Measurements from ENCODE around the gene CFAP74. TPM values are rescaled to one million over a fixed set of nuclear protein-coding genes. Genes with fewer than 3 reads are reported as not detected.

The CFAP74 gene
- polyA plus RNA-seq, 1 donor (not counting 4 experiments of a cell fraction or from before 2014, with no cell fraction given) = not detected

DNA sequence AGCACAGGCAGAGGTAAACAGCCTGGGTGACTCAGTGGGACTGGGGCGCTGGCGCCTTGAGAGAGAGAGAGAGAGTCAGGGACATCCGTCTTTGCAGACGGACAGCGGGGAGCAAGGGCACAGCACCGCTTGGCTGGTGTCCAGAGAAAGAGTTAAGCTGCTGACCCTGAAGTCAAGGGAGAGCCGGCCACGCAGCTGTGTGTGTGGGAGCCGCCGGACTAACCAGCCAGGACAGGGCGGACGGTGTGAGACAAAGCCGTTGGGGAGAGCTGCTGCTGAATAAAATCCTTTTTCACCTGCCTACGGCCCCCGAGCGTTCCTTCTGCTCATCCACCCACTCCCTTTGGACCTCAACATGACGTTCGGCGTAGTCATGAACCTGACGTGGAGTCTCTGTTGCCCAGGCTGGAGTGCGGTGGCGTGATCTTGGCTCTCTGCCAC, 14.5 kb downstream of the CFAP74 start:
- H3K79me2 ChIP-seq (ENCODE audit: control insufficient read depth, insufficient read depth, low read length) = no peaks in the 10 kb centered on the region
- H3K36me3 ChIP-seq (ENCODE audit: control insufficient read depth in 2 of 2, extremely low read depth in 1 of 2, insufficient read depth in 2 of 2, low read length in 2 of 2) = no peaks in the 10 kb centered on the region
- no peaks in the 10 kb centered on the region for H3K4me1 ChIP-seq (ENCODE audit: control insufficient read depth, extremely low read depth, insufficient read depth, low read length)
- no peaks in the 10 kb centered on the region for H3K9me1 ChIP-seq (ENCODE audit: control insufficient read depth, extremely low read depth, insufficient read depth, low read length)
- no peak overlapping the region for H3K9ac ChIP-seq (ENCODE audit: control insufficient read depth, extremely low read depth, insufficient read depth, low read length)
- no peak for FAIRE-seq
- H3K27me3 ChIP-seq (ENCODE audit: control insufficient read depth, extremely low read depth, insufficient read depth, low read length) = peaks cover 19% of the 10 kb centered on the region
- H3K4me3 ChIP-seq (ENCODE audit: control insufficient read depth in 2 of 3, extremely low read depth in 1 of 3, insufficient read depth in 2 of 3, low read depth in 1 of 3, low read length in 3 of 3) = no peak overlapping the region
- no peak for DNase-seq (ENCODE audit: low read depth, low spot score)
- H2AFZ ChIP-seq (ENCODE audit: control insufficient read depth, low read length) = no peak overlapping the region
- TF ChIP-seq, protein P1, sequence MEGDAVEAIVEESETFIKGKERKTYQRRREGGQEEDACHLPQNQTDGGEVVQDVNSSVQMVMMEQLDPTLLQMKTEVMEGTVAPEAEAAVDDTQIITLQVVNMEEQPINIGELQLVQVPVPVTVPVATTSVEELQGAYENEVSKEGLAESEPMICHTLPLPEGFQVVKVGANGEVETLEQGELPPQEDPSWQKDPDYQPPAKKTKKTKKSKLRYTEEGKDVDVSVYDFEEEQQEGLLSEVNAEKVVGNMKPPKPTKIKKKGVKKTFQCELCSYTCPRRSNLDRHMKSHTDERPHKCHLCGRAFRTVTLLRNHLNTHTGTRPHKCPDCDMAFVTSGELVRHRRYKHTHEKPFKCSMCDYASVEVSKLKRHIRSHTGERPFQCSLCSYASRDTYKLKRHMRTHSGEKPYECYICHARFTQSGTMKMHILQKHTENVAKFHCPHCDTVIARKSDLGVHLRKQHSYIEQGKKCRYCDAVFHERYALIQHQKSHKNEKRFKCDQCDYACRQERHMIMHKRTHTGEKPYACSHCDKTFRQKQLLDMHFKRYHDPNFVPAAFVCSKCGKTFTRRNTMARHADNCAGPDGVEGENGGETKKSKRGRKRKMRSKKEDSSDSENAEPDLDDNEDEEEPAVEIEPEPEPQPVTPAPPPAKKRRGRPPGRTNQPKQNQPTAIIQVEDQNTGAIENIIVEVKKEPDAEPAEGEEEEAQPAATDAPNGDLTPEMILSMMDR (optimal IDR thresholded peaks at IDR 0.05 in 1 of 3, IDR thresholded peaks at IDR 0.05 in 1 of 3, conservative IDR thresholded peaks at IDR 0.05 in 1 of 3; ENCODE audit: extremely low read depth in 1 of 3, insufficient read depth in 2 of 3, low read length in 3 of 3) = no peak
- no peak for TF ChIP-seq EZH2 (IDR thresholded peaks at IDR 0.05; ENCODE audit: low read length)
- dilution Hi-C loops (cut with MboI; ENCODE audit: extremely low pct_ligation_motif_present, low sequenced_read_pairs) = no loop called here
- no peak overlapping the region for H3K27ac ChIP-seq (ENCODE audit: control insufficient read depth, insufficient read depth, low read length)
- H3K9me3 ChIP-seq (ENCODE audit: control insufficient read depth, low read depth, low read length) = no peaks in the 10 kb centered on the region
- H4K20me1 ChIP-seq (ENCODE audit: control insufficient read depth, extremely low read depth, insufficient read depth, low read length) = no peaks in the 10 kb centered on the region
- H3K4me2 ChIP-seq (ENCODE audit: control insufficient read depth, extremely low read depth, insufficient read depth, low read depth, low read length) = no peak overlapping the region

DNA sequence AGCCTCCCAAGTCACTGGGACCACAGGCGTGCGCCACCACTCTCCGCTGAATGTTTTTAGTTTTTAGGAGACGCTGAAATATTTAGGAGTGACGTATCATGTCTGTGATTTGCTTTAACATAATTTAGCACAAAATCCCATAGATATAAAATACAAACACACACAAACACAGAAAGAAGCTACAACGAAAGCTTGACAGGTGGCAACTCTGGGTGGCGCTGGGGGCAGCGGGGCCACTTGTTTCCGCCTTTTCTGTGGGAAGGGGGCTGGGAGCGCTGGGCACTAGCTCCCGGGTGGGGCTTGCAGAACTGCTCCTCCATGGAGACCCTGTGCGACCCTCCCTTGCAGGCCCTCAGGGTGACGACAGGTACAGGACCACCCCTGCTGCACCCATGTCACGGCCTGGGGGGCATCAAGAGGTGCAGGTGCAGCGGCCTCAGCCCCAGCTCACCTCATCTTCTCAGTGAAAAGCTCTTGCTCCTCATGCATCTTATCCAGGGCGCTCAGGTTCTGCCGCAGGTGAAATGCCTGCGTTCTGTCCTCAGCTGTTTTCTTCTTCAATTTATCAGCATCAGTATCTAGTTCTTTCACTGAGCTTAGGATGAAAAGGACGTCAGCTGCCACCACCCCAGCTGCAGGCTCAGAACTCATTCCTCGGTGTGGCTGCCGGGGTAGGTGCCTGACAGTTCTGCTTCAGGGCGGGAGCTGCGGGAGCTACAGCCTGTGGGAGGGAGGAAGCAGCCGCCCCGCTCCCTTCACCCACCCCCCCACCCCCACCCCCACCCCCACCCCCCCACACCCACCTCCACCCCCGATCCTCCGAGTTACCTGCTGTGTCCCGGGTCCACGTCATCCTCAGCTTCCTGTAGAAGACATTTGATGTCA, 15.3 kb downstream of the CFAP74 start:
- dilution Hi-C loops (cut with MboI; ENCODE audit: extremely low pct_ligation_motif_present, low sequenced_read_pairs) = no loop called here
- no peak for FAIRE-seq

More for the DNA sequence above, 15.3 kb downstream of the CFAP74 start:
- no peak overlapping the region for H3K4me3 ChIP-seq (ENCODE audit: control insufficient read depth in 2 of 3, extremely low read depth in 1 of 3, insufficient read depth in 2 of 3, low read depth in 1 of 3, low read length in 3 of 3)
- no peaks in the 10 kb centered on the region for H3K4me1 ChIP-seq (ENCODE audit: control insufficient read depth, extremely low read depth, insufficient read depth, low read length)
- no peak overlapping the region for H3K27ac ChIP-seq (ENCODE audit: control insufficient read depth, insufficient read depth, low read length)
- no peaks in the 10 kb centered on the region for H3K79me2 ChIP-seq (ENCODE audit: control insufficient read depth, insufficient read depth, low read length)
- no peaks in the 10 kb centered on the region for H3K9me1 ChIP-seq (ENCODE audit: control insufficient read depth, extremely low read depth, insufficient read depth, low read length)
- H3K4me2 ChIP-seq (ENCODE audit: control insufficient read depth, extremely low read depth, insufficient read depth, low read depth, low read length) = no peak overlapping the region
- DNase-seq (ENCODE audit: low read depth, low spot score) = no peak
- no peak overlapping the region for H2AFZ ChIP-seq (ENCODE audit: control insufficient read depth, low read length)
- no peaks in the 10 kb centered on the region for H3K36me3 ChIP-seq (ENCODE audit: control insufficient read depth in 2 of 2, extremely low read depth in 1 of 2, insufficient read depth in 2 of 2, low read length in 2 of 2)
- no peaks in the 10 kb centered on the region for H4K20me1 ChIP-seq (ENCODE audit: control insufficient read depth, extremely low read depth, insufficient read depth, low read length)
- peaks cover 19% of the 10 kb centered on the region for H3K27me3 ChIP-seq (ENCODE audit: control insufficient read depth, extremely low read depth, insufficient read depth, low read length)
- no peaks in the 10 kb centered on the region for H3K9me3 ChIP-seq (ENCODE audit: control insufficient read depth, low read depth, low read length)
- no peak for TF ChIP-seq EZH2 (IDR thresholded peaks at IDR 0.05; ENCODE audit: low read length)
- TF ChIP-seq, protein P1 (optimal IDR thresholded peaks at IDR 0.05 in 1 of 3, IDR thresholded peaks at IDR 0.05 in 1 of 3, conservative IDR thresholded peaks at IDR 0.05 in 1 of 3; ENCODE audit: extremely low read depth in 1 of 3, insufficient read depth in 2 of 3, low read length in 3 of 3) = no peak
- no peak overlapping the region for H3K9ac ChIP-seq (ENCODE audit: control insufficient read depth, extremely low read depth, insufficient read depth, low read length)
